ENCODE data around the gene PAPSS1.

PAPSS1 gene

DNA sequence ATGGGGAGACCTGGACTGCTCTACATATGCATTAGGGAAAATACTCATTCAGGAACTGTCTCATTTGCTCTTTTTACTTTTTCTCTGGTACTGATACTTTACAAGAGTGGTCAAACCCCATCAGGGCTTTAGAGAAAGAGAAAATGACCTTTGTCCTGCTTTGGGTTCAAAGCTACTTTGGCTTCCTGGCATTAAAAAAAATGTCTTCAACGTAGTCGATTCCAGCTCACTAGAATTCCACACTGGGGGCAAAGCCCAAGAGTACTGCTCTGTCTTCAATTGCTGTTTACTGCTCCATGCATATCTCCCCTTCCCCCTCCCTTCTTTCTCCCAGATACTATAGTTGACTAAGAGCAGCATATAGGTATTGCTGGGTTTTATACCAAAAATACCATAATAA is 98.0 kb downstream of the PAPSS1 start:
- DNase-seq: no peak

DNA sequence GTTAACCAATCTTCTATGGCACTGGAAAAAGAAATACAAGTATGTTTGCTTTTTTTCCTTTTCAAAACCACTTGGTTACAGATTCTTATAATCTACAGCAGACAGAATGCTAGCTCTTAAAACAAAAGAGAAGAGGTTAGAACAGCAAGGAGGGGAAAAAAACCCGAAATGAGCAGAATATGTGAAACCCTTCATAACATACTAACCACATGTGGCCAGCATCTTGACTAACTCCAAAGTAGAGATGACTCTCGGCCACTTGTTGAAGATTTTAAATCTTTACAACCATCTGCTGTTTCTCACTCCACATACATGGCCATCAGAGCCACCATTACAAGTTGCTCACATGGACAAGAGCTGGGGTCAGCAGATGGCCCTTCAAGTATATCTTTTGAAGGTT is 100.3 kb downstream of the PAPSS1 start:
- no peak for DNase-seq

DNA sequence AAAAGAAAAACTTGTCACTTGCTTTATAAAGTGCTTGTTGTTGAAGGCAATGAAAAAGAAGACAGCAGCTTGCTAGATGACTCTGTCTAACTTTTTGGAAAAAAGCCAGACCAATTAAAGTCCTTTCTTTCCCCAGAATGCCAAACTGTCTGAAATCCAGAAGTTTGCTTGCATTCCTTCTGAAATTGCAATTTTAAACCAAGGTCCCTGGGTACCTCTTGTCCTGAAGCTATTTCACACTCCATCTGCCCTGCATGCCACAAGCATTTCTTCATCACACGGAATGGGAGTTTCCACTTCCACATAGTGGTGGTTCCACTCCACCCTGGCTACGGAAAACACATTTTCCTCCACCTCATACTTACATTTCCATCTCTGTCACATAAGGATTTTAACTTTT is 101.0 kb downstream of the PAPSS1 start:
- DNase-seq: no peak

DNA sequence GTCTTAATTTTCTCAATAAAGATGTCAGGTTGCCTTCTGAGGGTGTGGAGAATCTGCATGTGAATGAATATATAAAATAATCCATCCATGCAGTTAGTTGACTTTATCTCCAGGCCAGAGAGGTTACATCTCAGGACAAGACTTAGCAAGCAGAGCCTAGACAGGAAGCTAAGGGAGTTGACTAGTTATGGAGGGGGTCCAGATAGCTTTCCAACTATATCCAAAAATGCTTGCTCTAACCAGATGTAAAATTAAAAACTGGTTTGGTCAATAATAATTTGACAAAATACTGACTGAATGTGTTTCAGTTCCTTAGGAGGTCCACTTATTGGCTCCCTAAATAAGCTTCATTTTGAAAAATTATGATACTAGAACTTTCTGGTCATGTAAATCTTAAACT is 101.4 kb downstream of the PAPSS1 start:
- DNase-seq: no peak

DNA sequence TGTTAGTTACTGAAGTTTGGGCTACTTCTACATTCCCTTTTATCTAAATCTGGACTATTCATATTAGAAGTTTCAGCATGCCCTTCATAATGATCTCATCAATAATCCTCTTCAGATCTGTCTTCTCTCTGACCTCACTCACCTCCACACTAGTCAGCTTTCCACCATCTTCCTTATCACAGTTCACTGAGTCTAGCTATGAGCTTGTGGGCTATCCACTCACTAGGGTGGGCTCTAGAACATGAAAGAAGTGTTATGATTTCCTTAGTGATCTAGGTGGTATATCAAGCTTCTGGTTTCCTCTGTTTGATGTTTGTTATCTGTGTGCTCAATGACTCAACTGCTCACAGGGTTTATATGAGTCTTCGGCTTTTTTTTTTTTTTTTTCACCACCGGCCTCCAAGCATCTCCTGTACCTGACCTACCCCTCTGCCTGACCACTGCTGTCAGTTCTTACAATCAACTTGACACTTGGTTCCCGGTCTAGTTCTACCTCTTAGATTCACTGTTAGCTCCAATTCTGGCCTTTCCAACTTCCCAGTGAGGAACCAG is 103.1 kb downstream of the PAPSS1 start:
- no peak for DNase-seq

DNA sequence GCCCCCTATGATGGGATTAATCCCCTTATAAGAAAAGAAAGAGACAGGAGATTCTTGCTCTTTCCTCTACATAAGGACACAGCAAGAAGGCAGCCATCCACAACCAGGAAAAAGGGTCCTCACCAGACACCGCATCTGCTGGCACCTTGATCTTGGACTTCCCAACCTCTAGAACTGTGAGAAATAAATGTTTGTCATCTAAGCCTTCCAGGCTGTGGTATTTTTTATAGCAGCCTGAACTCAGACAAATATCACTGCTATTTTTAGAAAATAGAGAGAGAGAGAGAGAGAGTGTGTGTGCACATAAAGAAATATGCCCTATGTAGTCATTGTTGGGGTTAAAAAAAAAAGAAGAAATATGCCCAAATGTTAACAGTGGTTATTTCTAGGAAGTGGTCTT is 104.2 kb downstream of the PAPSS1 start:
- no peak for DNase-seq

DNA sequence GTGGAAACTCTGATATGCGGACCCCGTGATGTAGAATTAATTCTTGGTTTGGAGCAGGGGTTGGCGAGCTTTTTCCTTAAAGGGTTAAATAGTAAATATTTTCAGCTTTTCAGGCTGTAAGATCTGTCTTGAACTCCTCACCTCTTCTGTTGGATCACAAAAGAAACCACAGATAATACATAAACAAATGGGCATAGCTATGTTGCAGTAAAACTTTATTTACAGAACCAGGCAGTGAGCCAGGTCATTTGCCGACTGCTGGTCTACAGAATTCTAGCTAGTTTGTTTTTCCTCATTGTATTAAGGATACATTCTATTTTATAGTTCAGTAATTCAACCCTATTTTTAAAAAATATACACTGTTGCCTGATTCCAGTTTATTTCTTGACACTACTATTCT is 116.6 kb downstream of the PAPSS1 start:
- DNase-seq: no peak

DNA sequence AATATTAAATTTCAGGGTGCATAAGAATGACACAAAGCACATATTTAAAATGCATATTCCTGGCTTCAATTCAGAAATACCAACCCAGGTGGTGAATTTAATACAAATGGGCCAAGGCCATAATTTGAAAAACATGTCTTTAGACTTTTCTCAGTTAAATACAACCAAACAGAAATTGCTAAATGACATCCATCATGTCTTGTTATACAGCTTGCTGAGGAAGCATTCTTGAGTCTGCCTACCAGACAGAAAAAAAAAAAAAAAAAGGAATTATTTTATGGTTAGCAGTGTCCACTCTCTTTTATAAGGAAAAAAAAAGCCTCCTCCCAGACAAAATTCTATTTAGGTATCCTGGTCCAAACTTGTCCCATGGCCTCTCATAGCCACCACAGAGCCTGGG is 119.1 kb downstream of the PAPSS1 start:
- DNase-seq: no peak

DNA sequence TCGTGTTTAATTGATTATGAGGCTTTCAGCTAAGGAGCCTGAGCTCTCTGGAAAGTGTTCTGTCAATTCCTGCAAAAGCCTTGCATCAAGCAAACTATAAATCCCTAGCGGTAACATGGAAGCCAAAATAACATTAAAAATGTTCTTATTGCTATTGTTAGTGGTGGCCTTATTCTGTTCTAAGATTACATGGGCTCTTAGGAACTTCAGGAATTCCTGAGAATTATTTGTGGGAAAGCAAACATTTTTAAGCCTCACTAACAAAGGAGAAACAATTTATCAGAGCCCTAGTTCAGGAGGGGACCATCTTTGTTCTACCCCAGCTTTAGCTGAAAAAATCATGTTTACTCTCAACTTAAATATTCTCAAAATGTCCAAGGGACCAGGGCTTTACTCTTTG is 119.6 kb downstream of the PAPSS1 start:
- no peak for DNase-seq

DNA sequence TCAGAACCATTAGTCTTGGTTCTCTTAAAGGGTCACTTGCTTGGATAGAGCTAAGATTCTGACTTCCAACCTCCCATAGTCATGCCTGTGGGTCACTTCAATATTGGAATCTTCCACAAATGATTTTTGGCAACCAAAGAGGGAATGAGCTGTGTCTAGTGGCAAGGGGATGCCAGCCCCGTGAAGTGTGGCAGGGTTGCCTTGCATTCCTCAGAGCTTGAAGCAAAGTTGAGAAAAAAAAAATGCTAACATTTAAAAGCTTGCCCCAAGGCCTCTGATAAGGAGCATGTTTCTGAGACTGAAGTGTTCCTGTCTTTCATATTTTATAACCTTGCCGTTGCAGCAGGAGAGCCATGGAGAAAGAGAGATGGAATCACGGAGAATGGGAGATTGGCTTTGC is 120.2 kb downstream of the PAPSS1 start:
- no peak for DNase-seq

DNA sequence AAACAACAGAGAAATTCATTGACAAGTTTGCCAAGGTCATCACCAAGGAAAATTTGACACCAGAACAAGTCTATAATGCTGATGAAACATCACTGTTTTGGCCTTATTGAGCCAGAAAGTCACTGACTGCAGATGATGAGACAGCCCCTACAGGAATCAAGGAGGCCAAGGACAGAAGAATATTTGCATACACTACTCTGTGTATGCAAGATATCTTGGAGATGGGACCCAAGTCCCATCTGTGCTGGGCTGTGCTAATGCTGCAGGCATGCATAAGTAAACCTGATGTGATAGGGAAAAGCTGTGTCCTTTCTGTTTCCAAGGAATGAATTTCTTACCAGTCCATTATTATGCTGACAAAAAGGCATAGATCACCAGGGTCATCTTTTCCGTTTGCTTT is 126.8 kb downstream of the PAPSS1 start:
- DNase-seq: no peak

DNA sequence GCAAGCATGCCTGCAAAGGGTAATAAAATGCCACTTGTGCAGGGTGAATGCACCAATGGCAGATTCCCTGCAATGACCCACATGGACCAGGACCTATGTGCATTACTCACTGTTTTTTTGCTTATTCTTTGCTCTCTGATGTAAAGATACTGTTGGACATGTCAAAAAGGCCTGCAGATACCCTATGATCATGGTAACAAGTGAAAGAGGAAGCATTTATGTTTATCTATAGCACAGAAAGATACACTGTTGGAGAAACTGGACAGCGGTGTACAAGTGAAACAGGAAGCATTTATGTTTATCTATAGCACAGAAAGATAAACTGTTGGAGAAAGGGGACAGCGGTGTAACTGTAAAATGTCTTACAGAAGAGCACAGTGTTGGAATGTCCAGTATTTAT is 127.5 kb downstream of the PAPSS1 start:
- DNase-seq: no peak

DNA sequence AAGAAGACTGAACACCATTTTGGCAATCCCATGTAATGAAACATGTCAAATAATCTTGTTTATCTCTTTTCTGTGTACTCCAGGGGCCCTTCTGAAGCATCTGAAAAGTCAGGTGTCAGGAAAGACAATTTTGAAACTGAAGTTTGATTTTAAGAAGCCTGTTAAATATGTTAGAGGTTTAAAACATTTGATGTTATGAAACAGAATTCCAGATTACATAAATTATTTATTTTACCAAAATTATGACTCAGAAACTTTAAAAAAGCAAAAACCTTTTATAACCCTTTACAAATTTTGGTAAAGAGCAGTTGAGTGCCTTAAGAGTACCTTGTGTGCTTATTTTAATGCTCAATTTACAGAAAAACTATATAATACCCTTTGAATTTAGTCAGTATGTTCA is 130.8 kb downstream of the PAPSS1 start:
- DNase-seq: no peak

DNA sequence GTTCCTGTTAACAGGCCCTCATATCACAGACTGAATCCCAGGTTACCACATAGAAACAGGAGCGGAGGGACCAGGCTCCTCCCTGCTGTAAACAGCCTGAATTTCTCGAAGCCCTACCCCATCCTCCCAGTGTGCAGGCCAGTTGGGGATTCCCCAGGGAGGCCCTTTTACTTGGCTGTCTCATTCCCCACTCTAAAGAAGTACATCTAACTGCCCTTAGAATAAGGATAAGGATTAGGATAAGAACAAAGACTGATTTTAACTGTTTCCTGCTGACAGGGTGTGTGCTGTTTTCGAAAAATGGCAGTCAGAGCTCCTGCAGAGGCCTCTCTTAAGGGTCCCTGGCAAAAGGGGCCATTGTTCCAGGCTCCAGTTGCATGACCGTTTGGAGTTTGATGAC is 133.7 kb downstream of the PAPSS1 start:
- no peak for DNase-seq

DNA sequence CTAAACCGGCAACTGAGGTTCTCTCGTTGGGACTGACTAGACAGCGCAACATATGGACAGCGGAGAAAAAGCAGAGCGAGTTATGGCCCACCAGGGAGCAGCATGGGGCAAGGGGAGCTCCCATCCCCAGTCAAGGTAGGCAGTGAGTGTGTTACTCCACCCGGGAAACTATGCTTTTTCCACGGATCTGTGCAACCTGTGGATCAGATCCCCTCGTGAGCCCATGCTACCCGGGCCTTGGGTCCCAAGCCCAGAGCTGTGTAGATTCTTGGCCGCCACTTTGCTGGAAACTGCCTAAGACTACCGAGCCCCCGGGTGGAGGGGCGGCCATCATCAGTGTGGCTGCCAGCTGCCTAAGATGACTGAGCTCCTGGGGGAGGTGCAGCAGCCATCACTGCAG is 140.9 kb downstream of the PAPSS1 start:
- no peak for DNase-seq

DNA sequence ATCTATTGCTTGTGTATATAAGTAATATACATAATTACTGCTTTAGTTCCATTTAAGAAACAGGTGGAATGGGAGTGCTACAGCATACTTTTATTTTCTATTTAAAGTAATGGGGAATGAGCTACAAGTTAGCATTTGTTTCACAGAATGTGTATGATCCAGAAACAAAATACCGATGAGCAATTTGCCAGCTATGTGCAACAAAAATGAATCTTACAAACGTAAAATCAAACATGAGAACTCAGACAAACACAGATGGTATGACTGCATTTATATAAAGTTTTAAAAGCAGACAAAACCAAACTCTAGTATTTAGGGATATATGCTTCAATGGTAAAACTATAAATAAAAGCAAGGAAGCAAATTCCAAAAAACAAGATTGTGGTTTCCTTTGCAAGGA is 141.7 kb downstream of the PAPSS1 start:
- no peak for DNase-seq

DNA sequence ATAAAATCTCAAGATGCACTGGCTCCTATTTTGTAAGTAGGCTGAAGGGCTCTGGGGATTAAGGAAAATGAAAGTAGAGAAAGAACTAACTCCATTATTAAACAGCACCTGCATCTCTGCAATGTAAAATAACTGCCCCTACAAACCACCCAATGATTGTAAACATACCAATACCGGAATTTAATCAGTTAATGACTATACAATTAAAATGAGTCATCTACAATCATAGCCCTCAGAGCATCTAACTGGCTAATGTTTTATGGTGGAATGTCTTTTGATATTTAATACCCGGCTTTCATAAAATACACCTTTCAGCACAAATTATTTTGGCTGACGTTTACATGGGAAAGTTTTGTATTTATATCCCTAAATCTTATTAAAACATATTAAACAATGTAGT is 142.3 kb downstream of the PAPSS1 start:
- no peak for DNase-seq

DNA sequence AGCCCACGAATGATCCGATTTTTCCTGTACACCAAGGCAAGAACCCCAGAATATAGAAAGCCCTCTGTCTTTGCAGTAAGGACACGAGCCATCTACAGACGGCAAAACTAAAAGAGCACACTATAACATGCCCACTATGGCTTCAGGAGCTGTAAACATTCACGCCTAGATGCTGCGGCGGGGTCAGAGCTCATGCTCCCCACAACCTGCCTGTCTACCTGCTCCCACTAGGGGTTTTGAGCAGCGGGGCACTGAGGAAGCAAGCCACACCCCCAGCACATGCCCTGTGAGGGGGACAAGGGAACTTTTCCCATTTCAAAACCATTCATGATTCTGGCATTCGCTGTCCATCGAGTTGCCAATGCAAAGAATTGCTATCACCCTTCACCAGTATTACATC is 144.8 kb downstream of the PAPSS1 start:
- no peak for DNase-seq

DNA sequence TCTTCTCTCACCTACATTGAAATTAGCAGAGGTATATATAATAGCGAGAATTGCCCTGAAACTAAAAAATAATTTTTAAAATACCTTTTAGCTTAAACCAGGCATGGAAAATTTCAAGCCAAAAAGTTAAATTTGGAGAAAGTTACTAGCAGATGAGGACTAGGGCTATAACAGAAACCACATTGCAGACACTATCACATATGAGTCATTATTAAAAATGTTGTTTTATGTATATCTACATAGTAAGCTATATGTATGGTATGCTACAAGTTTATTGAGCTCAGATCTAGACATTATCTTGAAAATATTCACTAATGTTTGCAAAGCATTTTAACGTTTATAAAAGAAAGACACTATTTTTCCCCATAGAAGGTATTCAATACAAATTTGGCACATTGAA is 147.8 kb downstream of the PAPSS1 start:
- no peak for DNase-seq

DNA sequence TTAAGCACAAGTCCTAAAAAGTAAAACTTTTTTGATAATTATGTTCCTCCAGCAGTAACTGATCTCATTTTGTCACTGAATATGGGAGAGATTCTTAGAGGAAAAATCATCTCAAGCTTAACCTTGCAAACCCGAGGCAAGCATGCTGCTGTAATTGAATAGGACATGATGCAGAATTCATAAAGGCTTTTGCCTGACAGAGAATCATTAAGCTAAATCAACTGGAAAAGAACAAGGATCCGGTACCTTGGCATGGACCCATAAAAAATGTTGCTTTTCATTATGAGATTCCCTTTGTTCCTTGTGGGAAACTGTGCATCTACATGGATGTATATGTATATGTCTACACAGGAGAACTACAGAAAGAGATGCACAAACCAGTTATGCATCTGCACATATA is 149.1 kb downstream of the PAPSS1 start:
- no peak for DNase-seq

DNA sequence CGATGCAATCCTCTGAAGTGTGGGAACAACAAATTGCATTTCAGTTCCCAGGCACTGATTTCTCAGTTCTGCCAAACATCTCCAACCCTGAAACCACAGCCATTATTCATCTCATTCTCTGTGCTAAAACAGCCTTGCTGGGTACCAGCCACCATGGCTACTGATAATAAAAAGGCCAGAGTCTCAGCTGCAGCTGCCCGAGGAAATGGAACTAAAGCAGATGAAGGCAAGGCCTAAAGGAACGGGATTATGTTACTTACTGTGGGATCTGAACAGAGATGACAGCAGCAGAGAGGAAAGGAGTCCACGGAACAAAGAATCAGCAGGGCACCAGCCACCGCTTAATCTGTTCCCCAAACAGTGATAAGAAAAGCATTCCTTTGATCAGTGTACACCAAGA is 155.7 kb downstream of the PAPSS1 start:
- DNase-seq: no peak
